HCT116 (cell line): ENCODE data around the gene LYPD8. TPM values are rescaled to one million over a fixed set of nuclear protein-coding genes. Genes with fewer than 3 reads are reported as not detected.

ENCODE experiments used
- ATAC-seq: fragments of 200-7000 bp; cut with Tn5 transposase; 2 replicates; pipeline ENCODE4 v1.9.1; 2020; ENCODE audit warnings: mild to moderate bottlenecking, moderate library complexity
- Bru-seq: library from RNA; stranded (reverse); fragments of 400-500 nt; gene quantifications from one replicate; lab custom pipeline; 2021; lab: Mats Ljungman, UMichigan
- BruChase-seq, 2 experiments: library from RNA; stranded (reverse); fragments of 400-500 nt; gene quantifications; one replicate each; lab custom pipeline; 2021; lab: Mats Ljungman, UMichigan
- BruUV-seq: library from RNA; stranded (reverse); fragments of 400-500 nt; replicated peaks from 2 replicates; lab custom pipeline; 2021; lab: Mats Ljungman, UMichigan
- CTCF ChIA-PET: fragments of 300-600 bp; sonication (Branson Sonifier 250); formaldehyde crosslinking; loops from one replicate; lab custom pipeline; 2021; ENCODE audit warnings: antibody characterized with exemption; lab: Charles Lee
- POLR2A ChIA-PET: fragments of 300-600, 350-600 bp; sonication (Branson Sonifier 250); formaldehyde crosslinking; loops from one replicate; lab custom pipeline; 2021; ENCODE audit warnings: antibody characterized with exemption; lab: Charles Lee
- RAD21 ChIA-PET, 2 experiments: fragments of 300-600 bp; sonication (Branson Sonifier 250); formaldehyde crosslinking; loops; one replicate each; lab custom pipeline; 2023; ENCODE audit warnings: low total read pairs in 2 of 2; ENCODE audit not compliant: uncharacterized antibody in 2 of 2, unreplicated experiment in 2 of 2, low non-redundant PET in 1 of 2; lab: Charles Lee
- DNase-seq: peaks from one replicate; pipeline ENCODE4 v3.0.0-alpha.2; 2010; ENCODE audit warnings: low read depth, low spot score
- H2AFZ ChIP-seq: fragments of 200-600 bp; shearing (Covaris generic), sonication (generic); 2 replicates; pipeline ENCODE4 v1.6.1; 2017; ENCODE audit warnings: low read depth, mixed run types, mixed read lengths, antibody characterized with exemption, low read length; ENCODE audit not compliant: poor library complexity, severe bottlenecking
- H3K27ac ChIP-seq: 2 replicates; pipeline ENCODE4 v1.5.1; 2012; ENCODE audit warnings: low read depth, low read length
- H3K27me3 ChIP-seq: fragments of 200-600 bp; sonication (generic); 2 replicates; pipeline ENCODE4 v1.6.1; 2016; ENCODE audit warnings: mixed run types, low read length, mixed read lengths; ENCODE audit not compliant: insufficient read depth
- H3K36me3 ChIP-seq, 2 experiments: fragments of 200-500 bp in 1 of 2; fragments of 200-600 bp in 1 of 2; sonication (Bioruptor generic) in 1 of 2; sonication (generic) in 1 of 2; 2 replicates each; pipeline versions ENCODE4 v1.5.1 to v1.6.1; 2014 to 2016; ENCODE audit warnings: low read length in 2 of 2, inconsistent platforms in 1 of 2, mixed read lengths in 1 of 2, mixed run types in 1 of 2; ENCODE audit not compliant: insufficient read depth in 2 of 2, control insufficient read depth in 1 of 2
- H3K4me1 ChIP-seq, 2 experiments: fragments of 200-600 bp in 1 of 2; sonication (generic) in 1 of 2; 2 replicates each; pipeline versions ENCODE4 v1.5.1 to v1.6.1; 2012 to 2017; ENCODE audit warnings: low read length in 2 of 2, inconsistent platforms in 1 of 2, mild to moderate bottlenecking in 1 of 2, mixed read lengths in 1 of 2, mixed run types in 1 of 2, moderate library complexity in 1 of 2; ENCODE audit not compliant: insufficient read depth in 2 of 2, control insufficient read depth in 1 of 2
- H3K4me2 ChIP-seq: fragments of 200-600 bp; sonication (generic); 2 replicates; pipeline ENCODE4 v1.6.1; 2017; ENCODE audit warnings: mixed run types, low read length, mixed read lengths
- H3K4me3 ChIP-seq, 2 experiments: fragments of 200-600 bp in 1 of 2; sonication (generic) in 1 of 2; replicated peaks in 1 of 2; 2 replicates each; pipeline ENCODE4 v1.5.1; 2011 to 2016; ENCODE audit warnings: low read length in 2 of 2, control low read depth in 1 of 2, low read depth in 1 of 2, mild to moderate bottlenecking in 1 of 2, mixed read lengths in 1 of 2, mixed run types in 1 of 2
- H3K79me2 ChIP-seq: fragments of 200-600 bp; sonication (generic); 2 replicates; pipeline ENCODE4 v1.6.1; 2017; ENCODE audit warnings: mild to moderate bottlenecking, mixed run types, low read length, moderate library complexity, mixed read lengths; ENCODE audit not compliant: insufficient read depth
- H3K9ac ChIP-seq: fragments of 200-600 bp; sonication (generic); 2 replicates; pipeline ENCODE4 v1.6.1; 2016; ENCODE audit warnings: low read length, mixed read lengths
- H3K9me2 ChIP-seq: fragments of 200-600 bp; sonication (generic), shearing (Covaris generic); 2 replicates; pipeline ENCODE4 v1.6.1; 2017; ENCODE audit warnings: mixed run types, mild to moderate bottlenecking, moderate library complexity; ENCODE audit not compliant: insufficient read depth
- H3K9me3 ChIP-seq, 2 experiments: fragments of 200-500 bp in 1 of 2; fragments of 200-600 bp in 1 of 2; sonication (Bioruptor generic) in 1 of 2; sonication (generic) in 1 of 2; 2 replicates each; pipeline ENCODE4 v1.6.1; 2014 to 2017; ENCODE audit warnings: low read length in 2 of 2, mixed read lengths in 2 of 2, inconsistent platforms in 1 of 2, low read depth in 1 of 2, mild to moderate bottlenecking in 1 of 2, mixed run types in 1 of 2, moderate library complexity in 1 of 2; ENCODE audit not compliant: control insufficient read depth in 1 of 2, insufficient read depth in 1 of 2
- H4K20me1 ChIP-seq: fragments of 200-600 bp; sonication (generic), shearing (Covaris generic); 2 replicates; pipeline ENCODE4 v1.6.1; 2017; ENCODE audit warnings: mixed run types, mild to moderate bottlenecking, moderate library complexity; ENCODE audit not compliant: insufficient read depth
- JUND ChIP-seq: IDR thresholded peaks from 2 replicates; pipeline ENCODE4 v1.6.1; 2012
- TCF7L2 ChIP-seq: IDR thresholded peaks from 2 replicates; pipeline ENCODE4 v1.7.0; 2011; ENCODE audit warnings: borderline replicate concordance, inconsistent platforms; ENCODE audit not compliant: insufficient read depth, insufficient read length; ENCODE audit errors: extremely low read depth
- ZBTB33 ChIP-seq: IDR thresholded peaks from 2 replicates; pipeline ENCODE4 v1.6.1; 2011; ENCODE audit warnings: mild to moderate bottlenecking, low read length, moderate library complexity; ENCODE audit not compliant: insufficient replicate concordance; ENCODE audit errors: extremely low read depth
- ZNF274 ChIP-seq: fragments of 200-500 bp; sonication (Bioruptor generic); IDR thresholded peaks from 2 replicates; pipeline ENCODE4 v1.6.1; 2014; ENCODE audit warnings: mild to moderate bottlenecking, low read depth, low read length, inconsistent platforms
- intact Hi-C: fragments of 100-400 bp; cut with micrococcal nuclease; formaldehyde crosslinking; loops from 2 replicates; pipeline ENCODE4 v1.10.0; 2022
- long read RNA-seq: library from polyadenylated mRNA; unstranded; transcript quantifications from one replicate; pipeline ENCODE4 v2.0.0, GENCODE V29; 2021; ENCODE audit not compliant: unreplicated experiment
- polyA plus RNA-seq: library from polyadenylated mRNA; unstranded; fragments of >200 nt; gene quantifications from 2 replicates; pipeline ENCODE4 v1.2.1, GENCODE V29; 2012; ENCODE audit warnings: missing spikeins
- total RNA-seq: library from RNA; stranded (reverse); gene quantifications from one replicate; pipeline ENCODE4 v1.2.1, GENCODE V29; 2021; ENCODE audit not compliant: unreplicated experiment

The LYPD8 gene
- total RNA-seq (not detected), Bru-seq, nascent RNA (not detected), BruChase-seq, experiment 1, labeled RNA remaining after a 6-hour chase (percentile 9 among the genes with signal in this experiment), BruChase-seq, experiment 2, labeled RNA remaining after a 2-hour chase (not detected)
- not detected in 2 replicates for polyA plus RNA-seq
- long read RNA-seq, result 0 reads

GRCh38 chr1:248755517-248755916, at the start of gene LYPD8:
Gene LYPD8, minus strand, starts transcription at chr1:248755759. Its CDS starts 4,678 bp downstream, at chr1:248751081.
- Histone ChIP-seq H3K4me2 (no peak within 1 kb of the TSS), H3K79me2 (no peaks in the 10 kb centered on the region), H3K36me3 (no peaks in the 10 kb centered on the region), H3K9ac (no peak within 1 kb of the TSS)
- ChIA-PET CTCF (no interaction called here), RAD21 (no interaction called here)
- intact Hi-C loops, result no loop called here
- TF ChIP-seq TCF7L2 (no peak), ZBTB33 (no peak), JUND (no peak), ZNF274 (no peak)
- TF ChIP-seq, all 23 proteins: peak for 0
- no peak for ATAC-seq
- Histone ChIP-seq H3K27me3 (no peaks in the 10 kb centered on the region), H3K4me3 (no peak within 1 kb of the TSS), H2AFZ (no peak within 1 kb of the TSS), H3K4me1 (no peaks in the 10 kb centered on the region), H3K9me3 (peaks cover 0 to 11% of the 10 kb centered on the region in 2 experiments; a peak in 1 of 4 replicates), H3K27ac (no peak within 1 kb of the TSS), H4K20me1 (no peaks in the 10 kb centered on the region), H3K9me2 (no peaks in the 10 kb centered on the region)
- no peak for DNase-seq
- no TSS peak for BruUV-seq
- POLR2A ChIA-PET, result no interaction called here
